ENCODE data around the gene TLK1. TPM values are rescaled to one million over a fixed set of nuclear protein-coding genes. Genes with fewer than 3 reads are reported as not detected.

Gene TLK1
- total RNA-seq, 1 donor from 2014 or later = 86.5 TPM

DNA sequence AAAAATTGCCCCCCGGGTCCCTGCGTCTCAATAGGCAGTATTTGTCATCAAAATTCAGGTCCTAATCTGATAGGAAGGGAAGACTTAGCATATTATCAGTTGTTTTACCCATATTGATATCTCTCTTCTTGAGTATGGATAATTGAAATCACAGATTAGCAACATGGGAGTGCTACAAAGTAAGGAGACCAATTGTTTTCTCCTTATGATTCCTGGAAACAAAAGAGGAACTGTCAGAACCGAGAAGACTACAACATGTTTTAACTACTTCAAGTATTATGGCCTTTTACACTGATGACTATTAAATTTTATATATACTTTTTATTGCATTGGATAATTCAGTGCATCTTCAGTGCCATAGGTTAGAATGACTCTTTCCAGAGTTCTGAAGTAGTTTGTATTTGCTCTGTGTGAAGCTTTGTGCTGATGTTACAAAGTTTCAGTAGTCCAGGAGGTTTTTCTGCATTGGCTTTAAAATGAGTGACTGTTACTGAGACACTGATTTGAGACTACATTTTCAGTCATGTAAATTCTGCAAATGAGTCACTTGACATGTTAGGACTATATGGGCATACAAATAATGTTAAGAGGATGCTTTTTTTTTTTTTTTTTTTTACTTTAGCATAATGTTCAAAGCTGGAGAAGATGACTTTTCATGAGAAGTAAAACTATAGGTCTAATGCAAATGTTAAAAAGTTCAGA lies 19.7 kb upstream of the TLK1 start:
- Mint-ChIP-seq H3K27me3 (ENCODE audit: unreplicated experiment) (no peaks in the 10 kb centered on the region), H3K9me3 (ENCODE audit: unreplicated experiment) (no peaks in the 10 kb centered on the region), H3K36me3 (ENCODE audit: unreplicated experiment) (no peaks in the 10 kb centered on the region), H3K27ac (ENCODE audit: unreplicated experiment) (no peak overlapping the region), H3K4me3 (ENCODE audit: unreplicated experiment) (no peak overlapping the region), H3K4me1 (ENCODE audit: unreplicated experiment) (peaks cover 6% of the 10 kb centered on the region)
- TF ChIP-seq, protein P1, sequence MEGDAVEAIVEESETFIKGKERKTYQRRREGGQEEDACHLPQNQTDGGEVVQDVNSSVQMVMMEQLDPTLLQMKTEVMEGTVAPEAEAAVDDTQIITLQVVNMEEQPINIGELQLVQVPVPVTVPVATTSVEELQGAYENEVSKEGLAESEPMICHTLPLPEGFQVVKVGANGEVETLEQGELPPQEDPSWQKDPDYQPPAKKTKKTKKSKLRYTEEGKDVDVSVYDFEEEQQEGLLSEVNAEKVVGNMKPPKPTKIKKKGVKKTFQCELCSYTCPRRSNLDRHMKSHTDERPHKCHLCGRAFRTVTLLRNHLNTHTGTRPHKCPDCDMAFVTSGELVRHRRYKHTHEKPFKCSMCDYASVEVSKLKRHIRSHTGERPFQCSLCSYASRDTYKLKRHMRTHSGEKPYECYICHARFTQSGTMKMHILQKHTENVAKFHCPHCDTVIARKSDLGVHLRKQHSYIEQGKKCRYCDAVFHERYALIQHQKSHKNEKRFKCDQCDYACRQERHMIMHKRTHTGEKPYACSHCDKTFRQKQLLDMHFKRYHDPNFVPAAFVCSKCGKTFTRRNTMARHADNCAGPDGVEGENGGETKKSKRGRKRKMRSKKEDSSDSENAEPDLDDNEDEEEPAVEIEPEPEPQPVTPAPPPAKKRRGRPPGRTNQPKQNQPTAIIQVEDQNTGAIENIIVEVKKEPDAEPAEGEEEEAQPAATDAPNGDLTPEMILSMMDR (IDR thresholded peaks at IDR 0.05) = no peak
- DNase-seq (ENCODE audit: extremely low spot score, unreplicated experiment) = no peak

DNA sequence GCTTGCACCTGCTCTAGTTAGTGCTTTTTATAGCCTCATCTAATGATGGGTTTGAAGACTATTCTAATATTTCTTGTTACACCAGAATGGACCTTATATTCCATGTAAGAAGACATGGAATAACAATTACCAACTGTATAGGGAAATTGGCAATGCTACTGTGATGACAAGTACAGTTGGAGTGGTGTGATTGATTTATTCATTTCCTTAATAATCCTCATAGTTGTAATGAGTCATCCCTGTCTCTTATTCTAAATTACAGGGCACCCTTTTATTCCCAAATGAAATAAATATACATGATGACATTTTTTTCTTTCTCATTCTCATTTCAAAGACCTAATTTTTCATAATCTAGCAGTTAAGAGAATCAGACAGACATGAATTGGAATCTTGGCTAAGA lies 18.3 kb upstream of the TLK1 start:
- no peak overlapping the region for H3K27ac Mint-ChIP-seq (ENCODE audit: unreplicated experiment)
- no peaks in the 10 kb centered on the region for H3K27me3 Mint-ChIP-seq (ENCODE audit: unreplicated experiment)
- TF ChIP-seq, protein P1 (IDR thresholded peaks at IDR 0.05) = no peak
- no peaks in the 10 kb centered on the region for H3K36me3 Mint-ChIP-seq (ENCODE audit: unreplicated experiment)
- no peaks in the 10 kb centered on the region for H3K9me3 Mint-ChIP-seq (ENCODE audit: unreplicated experiment)
- no peak for DNase-seq (ENCODE audit: extremely low spot score, unreplicated experiment)
- H3K4me1 Mint-ChIP-seq (ENCODE audit: unreplicated experiment) = peaks cover 8% of the 10 kb centered on the region
- no peak overlapping the region for H3K4me3 Mint-ChIP-seq (ENCODE audit: unreplicated experiment)

DNA sequence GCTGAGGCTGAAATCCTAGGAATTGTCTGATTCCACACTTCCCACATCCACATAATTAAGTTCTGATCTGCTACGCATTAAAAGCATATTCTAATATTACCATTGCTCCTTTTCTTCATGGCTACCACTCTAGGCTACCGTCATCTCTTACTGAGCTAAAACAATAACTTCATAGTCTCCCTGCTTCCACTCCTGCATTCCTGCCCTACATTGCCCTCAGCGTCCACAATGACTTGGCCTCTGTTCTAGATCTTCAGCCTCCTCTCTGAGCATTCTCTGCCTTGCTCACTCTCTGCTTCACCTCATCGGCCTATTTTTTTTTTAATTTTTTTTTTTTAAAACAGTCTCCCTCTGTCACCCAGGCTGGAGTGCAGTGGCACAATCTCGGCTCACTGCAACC lies 15.8 kb upstream of the TLK1 start:
- no peaks in the 10 kb centered on the region for H3K36me3 Mint-ChIP-seq (ENCODE audit: unreplicated experiment)
- H3K4me3 Mint-ChIP-seq (ENCODE audit: unreplicated experiment) = no peak overlapping the region
- no peak overlapping the region for H3K27ac Mint-ChIP-seq (ENCODE audit: unreplicated experiment)
- no peaks in the 10 kb centered on the region for H3K27me3 Mint-ChIP-seq (ENCODE audit: unreplicated experiment)
- TF ChIP-seq, protein P1 (IDR thresholded peaks at IDR 0.05) = no peak
- no peak for DNase-seq (ENCODE audit: extremely low spot score, unreplicated experiment)
- peaks cover 27% of the 10 kb centered on the region for H3K4me1 Mint-ChIP-seq (ENCODE audit: unreplicated experiment)
- H3K9me3 Mint-ChIP-seq (ENCODE audit: unreplicated experiment) = peaks cover 3% of the 10 kb centered on the region

DNA sequence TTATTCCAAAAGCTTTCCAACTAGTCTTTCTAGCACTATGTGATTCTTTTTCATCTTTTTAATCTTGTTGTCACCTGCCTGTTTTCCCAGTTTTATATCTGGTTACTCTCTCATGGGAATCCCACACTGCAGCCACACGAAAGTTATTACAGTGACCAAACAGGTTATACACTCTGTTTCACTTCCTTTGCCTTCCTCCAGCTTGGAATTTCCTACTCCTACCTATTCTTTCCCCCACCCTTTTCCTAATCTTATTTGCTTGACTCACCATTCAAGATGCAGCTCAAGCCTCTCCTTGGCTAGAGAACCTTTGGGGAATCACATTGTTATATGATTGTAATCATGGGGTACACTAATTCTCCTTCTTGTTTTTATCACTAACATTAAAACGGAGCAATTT lies 13.4 kb upstream of the TLK1 start:
- Mint-ChIP-seq H3K36me3 (ENCODE audit: unreplicated experiment) (no peaks in the 10 kb centered on the region), H3K4me1 (ENCODE audit: unreplicated experiment) (peaks cover 35% of the 10 kb centered on the region), H3K27ac (ENCODE audit: unreplicated experiment) (peak overlapping the region; percentile 71), H3K27me3 (ENCODE audit: unreplicated experiment) (no peaks in the 10 kb centered on the region), H3K4me3 (ENCODE audit: unreplicated experiment) (no peak overlapping the region), H3K9me3 (ENCODE audit: unreplicated experiment) (peaks cover 3% of the 10 kb centered on the region)
- DNase-seq (ENCODE audit: extremely low spot score, unreplicated experiment) = no peak
- TF ChIP-seq, protein P1 (IDR thresholded peaks at IDR 0.05) = no peak

DNA sequence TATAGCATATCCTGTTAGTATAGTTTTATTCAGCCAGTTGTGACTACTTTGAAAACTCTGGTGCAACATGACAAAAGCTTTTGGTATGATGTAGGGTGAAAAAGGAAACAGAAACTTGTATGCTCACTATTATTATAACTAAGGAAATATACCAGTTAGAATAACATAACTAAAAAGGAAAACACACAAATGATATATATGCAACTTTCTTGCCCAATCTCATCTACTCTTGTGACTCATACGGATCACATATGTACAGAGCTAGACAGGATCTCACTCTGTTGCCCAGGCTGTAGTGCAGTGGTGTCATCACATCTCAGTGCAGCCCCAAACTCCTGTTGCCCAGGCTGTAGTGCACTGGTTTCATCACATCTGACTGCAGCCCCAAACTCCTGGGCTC lies 12.4 kb upstream of the TLK1 start:
- H3K36me3 Mint-ChIP-seq (ENCODE audit: unreplicated experiment) = no peaks in the 10 kb centered on the region
- DNase-seq (ENCODE audit: extremely low spot score, unreplicated experiment) = no peak

More for the DNA sequence above, 12.4 kb upstream of the TLK1 start:
- H3K9me3 Mint-ChIP-seq (ENCODE audit: unreplicated experiment) = peaks cover 3% of the 10 kb centered on the region
- no peaks in the 10 kb centered on the region for H3K27me3 Mint-ChIP-seq (ENCODE audit: unreplicated experiment)
- peaks cover 40% of the 10 kb centered on the region for H3K4me1 Mint-ChIP-seq (ENCODE audit: unreplicated experiment)
- H3K27ac Mint-ChIP-seq (ENCODE audit: unreplicated experiment) = peak overlapping the region; percentile 71
- TF ChIP-seq, protein P1 (IDR thresholded peaks at IDR 0.05) = no peak
- H3K4me3 Mint-ChIP-seq (ENCODE audit: unreplicated experiment) = no peak overlapping the region
